ENCODE measurements around the gene CHID1. TPM values are rescaled to one million over a fixed set of nuclear protein-coding genes. Genes with fewer than 3 reads are reported as not detected.
A peak's percentile ranks its signal among the peaks of the same experiment; 100 is the strongest.

The CHID1 gene
- total and polyA plus RNA-seq, 2 of the 8 experiments (the other 6 are each of a cell fraction or from before 2014, with no cell fraction given), result 81.2 to 88.5 TPM

DNA sequence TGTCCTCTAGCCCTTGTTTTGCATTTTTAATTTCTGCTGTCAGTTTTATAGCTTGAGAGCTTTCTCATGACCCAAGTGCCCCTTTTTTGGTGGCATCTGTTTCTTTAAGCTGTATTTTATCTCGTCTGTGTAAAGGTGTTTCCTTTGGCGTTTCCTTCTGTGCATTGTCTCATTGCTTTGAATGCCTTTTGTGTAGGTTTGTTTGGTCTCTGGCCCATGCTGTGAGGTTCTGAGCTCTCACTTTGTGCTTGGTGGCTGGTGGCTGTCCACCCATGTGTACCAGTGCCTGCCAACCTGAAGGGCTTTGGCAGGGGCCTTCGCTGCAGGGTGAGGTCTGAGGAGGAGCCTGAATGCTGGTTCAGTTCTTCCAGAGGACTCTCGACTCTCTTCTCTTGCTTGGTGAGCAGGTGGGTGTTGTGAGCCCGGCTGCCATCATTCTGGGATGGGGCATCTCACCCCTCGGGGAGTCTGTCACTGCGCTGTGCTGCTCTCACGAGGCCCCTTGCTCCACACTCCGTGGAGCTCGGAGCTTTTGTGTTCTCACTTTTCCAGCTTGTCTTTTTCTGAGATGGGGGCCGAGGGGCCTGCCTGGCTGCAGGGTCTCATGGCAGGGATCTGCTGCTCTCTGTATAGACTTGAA is 30.0 kb upstream of the CHID1 start:
- Histone ChIP-seq H3K79me2 (ENCODE audit: control insufficient read depth in 1 of 2, insufficient read depth in 2 of 2, low read length in 2 of 2) (peaks cover 0 to 78% of the 10 kb centered on the region in 2 experiments), H4K8ac (ENCODE audit: extremely low read depth, insufficient read depth, low read length) (no peak overlapping the region; the same call in 1 of the 2 replicates), H3K18ac (ENCODE audit: extremely low read depth, low read length) (peak overlapping the region; percentile 38), H3K56ac (replicated peaks; ENCODE audit: insufficient read length, low read depth, low read length) (no peak overlapping the region), H4K5ac (ENCODE audit: insufficient read length, low read depth, low read length) (no peak overlapping the region), H3K79me1 (ENCODE audit: low read depth, low read length) (peaks cover 13% of the 10 kb centered on the region), H2BK20ac (ENCODE audit: low read length) (peak overlapping the region; percentile 72), H2BK5ac (ENCODE audit: low read depth, low read length) (peak overlapping the region; percentile 83), H3K14ac (ENCODE audit: insufficient read length) (no peak overlapping the region), H3K9ac (replicated peaks in 1 of 4; ENCODE audit: extremely low read depth in 1 of 4, low read depth in 3 of 4, low read length in 3 of 4) (no peak overlapping the region; a peak in 2 of 7 replicates), H2BK120ac (replicated peaks; ENCODE audit: low read depth, low read length) (no peak overlapping the region), H3K23me2 (ENCODE audit: low read depth, low read length) (peaks cover 3% of the 10 kb centered on the region; the same call in 1 of the 2 replicates), H3K27me3 (replicated peaks in 1 of 4; ENCODE audit: control insufficient read depth in 3 of 4, extremely low read depth in 1 of 4, insufficient read depth in 3 of 4, low read length in 3 of 4) (no peaks in the 10 kb centered on the region), H2BK15ac (ENCODE audit: low read length) (peak overlapping the region; percentile 88; the same call in 1 of the 2 replicates), H3K4me2 (ENCODE audit: insufficient read depth in 1 of 2, low read depth in 2 of 2, low read length in 2 of 2) (peak overlapping the region; percentile 2 to 33; a peak in 2 of 4 replicates), H2AFZ (ENCODE audit: low read length) (no peak overlapping the region), H3K4me1 (replicated peaks in 1 of 4; ENCODE audit: control insufficient read depth in 3 of 4, insufficient read depth in 4 of 4, low read length in 3 of 4) (peaks cover 17 to 37% (median 27%) of the 10 kb centered on the region in 4 experiments), H3K27ac (ENCODE audit: low read depth, low read length) (no peak overlapping the region), H3K4me3 (ENCODE audit: extremely low read depth in 1 of 4, insufficient read depth in 2 of 4, low read depth in 3 of 4, low read length in 4 of 4) (peak overlapping the region in 1 of 4 experiments; percentile 11; a peak in 1 of 8 replicates), H3K4ac (replicated peaks; ENCODE audit: insufficient read length, low read depth, low read length) (peak overlapping the region; percentile 83), H2AK5ac (ENCODE audit: low read depth, low read length) (peak overlapping the region; percentile 98; the same call in 1 of the 2 replicates), H3K9me3 (ENCODE audit: insufficient read depth in 2 of 2, low read depth in 1 of 2, low read length in 1 of 2) (no peaks in the 10 kb centered on the region), H4K20me1 (replicated peaks in 1 of 2; ENCODE audit: control insufficient read depth in 1 of 2, insufficient read depth in 2 of 2, low read length in 2 of 2) (peaks cover 3 to 14% of the 10 kb centered on the region in 2 experiments), H3K36me3 (ENCODE audit: control insufficient read depth in 2 of 4, insufficient read depth in 4 of 4, low read length in 3 of 4) (peaks cover 0 to 3% (median 1%) of the 10 kb centered on the region in 4 experiments; a peak in 2 of 8 replicates), H4K91ac (replicated peaks; ENCODE audit: insufficient read length, low read length) (peak overlapping the region; percentile 22), H3K23ac (ENCODE audit: insufficient read length) (no peak overlapping the region), H2BK12ac (ENCODE audit: low read depth, low read length) (peak overlapping the region; percentile 87)
- 80% methylated on average over 11 of the region's 11 CpGs; no CpG with 5 or more reads in 1 of the 2 experiments for WGBS, 2 experiments (ENCODE audit: extremely low coverage in 1 of 2, insufficient coverage in 1 of 2, insufficient read length in 1 of 2, insufficient replicate concordance in 2 of 2, low coverage in 1 of 2, low lambda C conversion rate in 2 of 2, missing lambda C conversion rate in 1 of 2)
- no peak for DNase-seq (ENCODE audit: low read depth in 1 of 2, low spot score in 2 of 2)
- CTCF ChIA-PET (ENCODE audit: partially characterized antibody), result interaction anchor here (0.6 to 2.5 kb wide), 8 partner anchors 11 to 45 kb away, joined by 3 to 8 read pairs (median 3); partner anchors contain the start of gene AP2A2
- POLR2A ChIA-PET (ENCODE audit: partially characterized antibody), result interaction anchor here (1.1 to 1.4 kb wide), 5 partner anchors 8 to 111 kb away, joined by 3 to 8 read pairs (median 4); no protein-coding TSS in a partner anchor
- TF ChIP-seq, protein P1, sequence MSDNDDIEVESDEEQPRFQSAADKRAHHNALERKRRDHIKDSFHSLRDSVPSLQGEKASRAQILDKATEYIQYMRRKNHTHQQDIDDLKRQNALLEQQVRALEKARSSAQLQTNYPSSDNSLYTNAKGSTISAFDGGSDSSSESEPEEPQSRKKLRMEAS (IDR thresholded peaks at IDR 0.05), result 0 out of 2 replicates have a peak, but pooled peaks have one; percentile 16
- TF ChIP-seq POLR2A (IDR thresholded peaks at IDR 0.05; ENCODE audit: control extremely low read depth in 1 of 2, low read depth in 2 of 2, low read length in 2 of 2), result no peak
- FAIRE-seq, result peak; percentile 95
